K562 (cell line): ENCODE results near the gene HLA-DOB. TPM values are rescaled to one million over a fixed set of nuclear protein-coding genes. Genes with fewer than 3 reads are reported as not detected.

Source experiments
- CC2D1A ChIP-seq: fragments of 450-650 bp; IDR thresholded peaks from 2 replicates; pipeline ENCODE4 v1.6.1; 2017; ENCODE audit warnings: mild to moderate bottlenecking
- KLF13 ChIP-seq: fragments of 450-650 bp; IDR thresholded peaks from 2 replicates; pipeline ENCODE4 v1.6.1; 2016; ENCODE audit warnings: missing genetic modification characterization, low read depth, mild to moderate bottlenecking, missing compliant biosample characterization, moderate library complexity, borderline replicate concordance
- MAFF ChIP-seq: IDR thresholded peaks from 2 replicates; pipeline ENCODE4 v1.6.1; 2012; ENCODE audit warnings: low read length, improper control_type of control experiment
- PATZ1 ChIP-seq: fragments of 250-450 bp; sonication (Bioruptor Pico); IDR thresholded peaks from 2 replicates; pipeline ENCODE4 v1.5.0; 2020; ENCODE audit warnings: mild to moderate bottlenecking, borderline replicate concordance
- REST ChIP-seq, 2 experiments: fragments of 450-650 bp; formaldehyde crosslinking in 1 of 2; IDR thresholded peaks; 2 replicates each; pipeline versions ENCODE4 v1.4.0 to v1.6.1; 2014 to 2020; ENCODE audit warnings: mild to moderate bottlenecking in 2 of 2, borderline replicate concordance in 1 of 2, low read depth in 1 of 2
- RNF2 ChIP-seq: sonication (generic); IDR thresholded peaks from 2 replicates; pipeline ENCODE4 v1.6.1; 2016
- RREB1 ChIP-seq: fragments of 250-450 bp; sonication (Bioruptor Pico); IDR thresholded peaks from 2 replicates; pipeline ENCODE4 v1.4.0; 2020
- SREBF2 ChIP-seq: sonication (generic); formaldehyde crosslinking; IDR thresholded peaks from 2 replicates; pipeline ENCODE4 v1.4.0; 2020; ENCODE audit warnings: mild to moderate bottlenecking, missing genetic modification reagents
- TRIM25 ChIP-seq: fragments of 450-650 bp; IDR thresholded peaks from 2 replicates; pipeline ENCODE4 v1.7.0; 2016; ENCODE audit warnings: borderline replicate concordance
- ZC3H4 ChIP-seq: sonication (generic); formaldehyde crosslinking; IDR thresholded peaks from 2 replicates; pipeline ENCODE4 v1.9.0; 2021; ENCODE audit warnings: missing genetic modification reagents, borderline replicate concordance
- polyA plus RNA-seq, 8 experiments: library from polyadenylated mRNA; depleted of rRNA in 4 of 8; stranded (reverse) in 5 of 8; unstranded in 3 of 8; fragments of >200 nt; fragmentation: Nextera tagmentation in 2 of 8; fragmentation: Illumina TruSeq in 1 of 8; extraction: Ambion mirVana in 2 of 8; extraction: Trizol in 1 of 8; gene quantifications; 2 replicates each; pipeline versions ENCODE4 v1.2.1 to v1.2.3, GENCODE V29; 2011 to 2014; ENCODE audit warnings: inconsistent platforms in 1 of 8, missing spikeins in 1 of 8
- total RNA-seq, 7 experiments: library from RNA; depleted of rRNA in 6 of 7; stranded (reverse); fragments of >200 nt in 6 of 7; fragmentation: Illumina TruSeq in 2 of 7; extraction: Trizol in 2 of 7; gene quantifications; 2 replicates each; pipeline versions ENCODE4 v1.2.1 to v1.2.3, GENCODE V29; 2011 to 2021; ENCODE audit warnings: low replicate concordance in 1 of 7

HLA-DOB gene
- total and polyA plus RNA-seq, 9 of the 15 experiments (the other 6 are each of a cell fraction or from before 2014, with no cell fraction given): 1.2 to 4.0 (median 2.5) TPM

- TF ChIP-seq RREB1 (CRISPR knock-in tag) (no peak), ZC3H4 (CRISPR knock-in tag) (no peak), REST (IDR thresholded peaks at IDR 0.05; ENCODE audit: borderline replicate concordance) (peak; percentile 47; the same call in 1 of the 2 replicates), REST (CRISPR knock-in tag; IDR thresholded peaks at IDR 0.05; ENCODE audit: low read depth) (no peak), SREBF2 (CRISPR knock-in tag) (no peak), KLF13 (tag) (no peak), MAFF (no peak), TRIM25 (no peak), RNF2 (no peak), PATZ1 (CRISPR knock-in tag) (no peak), CC2D1A (0 out of 2 replicates have a peak, but pooled peaks have one; percentile 25)
These were observed 9.2 kb upstream of the HLA-DOB start (continued) for GRCh38 chr6:32825966-32826365.
